ENCODE measurements around the gene SH2D5.

The SH2D5 gene

DNA sequence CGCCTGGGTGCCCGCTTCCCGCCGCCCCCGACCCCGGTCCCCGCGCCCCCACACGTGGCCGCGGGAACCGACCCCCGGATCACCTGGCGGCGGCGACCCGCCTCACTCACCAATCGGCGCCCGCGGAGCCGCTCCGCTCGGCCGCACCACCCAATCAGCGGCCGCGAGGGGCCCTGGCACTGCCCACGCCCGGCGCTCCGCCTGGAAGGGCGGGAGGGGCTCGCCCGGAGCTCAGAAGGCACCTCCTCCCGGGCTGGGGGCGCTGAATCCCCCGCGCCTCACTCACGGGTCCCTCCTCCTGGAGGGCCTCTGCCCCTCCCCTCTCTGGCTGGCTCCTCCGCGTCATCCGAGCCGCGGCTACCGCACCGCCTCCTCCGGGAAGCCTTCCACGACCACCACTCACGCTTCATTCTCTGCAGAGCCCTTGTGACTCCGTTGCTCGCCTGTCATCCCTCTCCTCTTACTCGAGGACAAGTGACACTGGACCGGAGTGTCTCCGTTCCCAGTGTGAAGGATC lies 374 bp downstream of the SH2D5 start:
- Histone ChIP-seq H3K36me3 (ENCODE audit: control insufficient read depth, insufficient read depth, low read length) (no peaks in the 10 kb centered on the region), H2AFZ (peak overlapping the region; percentile 76), H3K4me2 (ENCODE audit: low read length) (peak overlapping the region; percentile 90), H3K27ac (no peak overlapping the region), H3K9me3 (ENCODE audit: control insufficient read depth, low read length) (no peaks in the 10 kb centered on the region), H3K4me3 (ENCODE audit: low read depth, low read length) (peak overlapping the region; percentile 57), H3K9ac (no peak overlapping the region), H3K79me2 (no peaks in the 10 kb centered on the region), H3K4me1 (no peaks in the 10 kb centered on the region), H3K27me3 (ENCODE audit: control insufficient read depth, insufficient read depth, low read length) (no peaks in the 10 kb centered on the region)
- TF ChIP-seq, protein P1, sequence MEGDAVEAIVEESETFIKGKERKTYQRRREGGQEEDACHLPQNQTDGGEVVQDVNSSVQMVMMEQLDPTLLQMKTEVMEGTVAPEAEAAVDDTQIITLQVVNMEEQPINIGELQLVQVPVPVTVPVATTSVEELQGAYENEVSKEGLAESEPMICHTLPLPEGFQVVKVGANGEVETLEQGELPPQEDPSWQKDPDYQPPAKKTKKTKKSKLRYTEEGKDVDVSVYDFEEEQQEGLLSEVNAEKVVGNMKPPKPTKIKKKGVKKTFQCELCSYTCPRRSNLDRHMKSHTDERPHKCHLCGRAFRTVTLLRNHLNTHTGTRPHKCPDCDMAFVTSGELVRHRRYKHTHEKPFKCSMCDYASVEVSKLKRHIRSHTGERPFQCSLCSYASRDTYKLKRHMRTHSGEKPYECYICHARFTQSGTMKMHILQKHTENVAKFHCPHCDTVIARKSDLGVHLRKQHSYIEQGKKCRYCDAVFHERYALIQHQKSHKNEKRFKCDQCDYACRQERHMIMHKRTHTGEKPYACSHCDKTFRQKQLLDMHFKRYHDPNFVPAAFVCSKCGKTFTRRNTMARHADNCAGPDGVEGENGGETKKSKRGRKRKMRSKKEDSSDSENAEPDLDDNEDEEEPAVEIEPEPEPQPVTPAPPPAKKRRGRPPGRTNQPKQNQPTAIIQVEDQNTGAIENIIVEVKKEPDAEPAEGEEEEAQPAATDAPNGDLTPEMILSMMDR (IDR thresholded peaks at IDR 0.05), result no peak

DNA sequence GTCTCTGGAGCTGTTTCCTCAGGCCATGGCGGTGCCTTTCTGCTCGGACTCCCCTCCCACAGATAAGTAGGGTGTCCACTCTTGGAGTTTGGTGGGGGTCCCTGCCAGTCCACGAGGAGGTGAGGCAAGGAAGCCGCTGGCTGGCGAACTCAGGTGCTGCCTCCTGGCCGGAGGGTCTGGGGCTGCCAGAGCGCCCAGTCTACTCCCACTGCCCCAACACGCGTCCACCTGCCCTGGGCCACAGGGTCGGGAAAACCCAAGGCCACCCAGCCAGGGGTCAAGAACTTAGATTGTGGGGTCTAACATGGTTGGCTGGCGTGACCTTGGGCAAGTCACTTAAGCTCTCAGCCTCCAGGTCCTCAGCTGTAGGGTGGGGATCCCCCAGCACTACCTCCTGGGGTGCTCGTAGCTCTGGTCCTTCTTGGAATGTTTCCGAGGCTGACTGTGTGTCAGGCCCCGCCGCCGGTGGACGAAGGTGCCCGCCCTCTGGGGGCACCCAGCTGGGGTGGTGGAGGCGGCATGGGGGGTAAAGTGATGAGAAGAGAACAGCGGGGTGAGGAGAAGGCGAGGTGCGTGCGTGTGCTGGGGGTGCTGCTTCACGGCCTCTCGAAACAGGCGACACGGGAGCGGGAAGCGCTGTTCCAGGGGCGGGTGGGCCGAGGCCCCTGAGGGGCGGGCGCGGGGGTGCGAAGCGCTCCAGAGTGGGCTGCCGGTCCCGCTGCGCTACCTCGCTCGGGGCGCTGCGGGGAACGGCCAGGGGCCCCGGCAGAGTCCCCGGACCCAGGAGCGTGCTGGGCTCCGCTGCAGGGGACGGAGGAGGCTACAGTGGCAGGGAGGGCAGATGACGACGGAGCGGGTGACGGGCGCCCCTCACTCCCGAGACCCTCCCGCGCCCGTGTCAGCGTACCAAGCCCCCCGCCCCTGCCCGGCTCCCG lies 1.2 kb downstream of the SH2D5 start:
- Histone ChIP-seq H3K4me3 (ENCODE audit: low read depth, low read length) (peak overlapping the region; percentile 57), H3K9ac (no peak overlapping the region), H3K79me2 (no peaks in the 10 kb centered on the region), H3K27me3 (ENCODE audit: control insufficient read depth, insufficient read depth, low read length) (no peaks in the 10 kb centered on the region), H3K4me2 (ENCODE audit: low read length) (peak overlapping the region; percentile 90), H3K4me1 (no peaks in the 10 kb centered on the region), H2AFZ (no peak overlapping the region), H3K9me3 (ENCODE audit: control insufficient read depth, low read length) (no peaks in the 10 kb centered on the region), H3K27ac (no peak overlapping the region), H3K36me3 (ENCODE audit: control insufficient read depth, insufficient read depth, low read length) (no peaks in the 10 kb centered on the region)
- TF ChIP-seq, protein P1 (IDR thresholded peaks at IDR 0.05), result no peak

DNA sequence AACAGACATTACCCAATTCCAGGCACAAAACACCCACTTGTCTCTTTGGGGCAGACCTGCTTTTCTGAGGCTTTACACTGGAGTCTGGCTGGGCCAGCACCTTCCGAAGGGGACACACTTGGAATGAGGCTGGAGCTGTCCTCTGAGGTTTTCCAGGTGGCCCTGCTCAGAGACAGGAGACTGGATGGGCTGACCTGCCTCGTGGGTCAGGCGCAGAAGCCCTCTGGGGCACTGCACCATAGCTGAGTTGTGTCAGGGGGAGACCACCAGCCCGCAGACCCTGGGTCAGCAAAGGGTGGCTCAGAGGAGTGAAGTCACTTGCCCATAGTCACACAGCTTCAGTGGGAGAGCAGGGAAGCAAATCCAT lies 1.8 kb downstream of the SH2D5 start:
- H3K79me2 ChIP-seq, result no peaks in the 10 kb centered on the region
- H3K27me3 ChIP-seq (ENCODE audit: control insufficient read depth, insufficient read depth, low read length), result no peaks in the 10 kb centered on the region
- H3K9me3 ChIP-seq (ENCODE audit: control insufficient read depth, low read length), result no peaks in the 10 kb centered on the region
- no peak overlapping the region for H3K4me2 ChIP-seq (ENCODE audit: low read length)
- TF ChIP-seq, protein P1 (IDR thresholded peaks at IDR 0.05), result no peak
- no peak overlapping the region for H2AFZ ChIP-seq
- no peaks in the 10 kb centered on the region for H3K4me1 ChIP-seq
- H3K36me3 ChIP-seq (ENCODE audit: control insufficient read depth, insufficient read depth, low read length), result no peaks in the 10 kb centered on the region
- no peak overlapping the region for H3K9ac ChIP-seq
- H3K27ac ChIP-seq, result no peak overlapping the region
- no peak overlapping the region for H3K4me3 ChIP-seq (ENCODE audit: low read depth, low read length)

DNA sequence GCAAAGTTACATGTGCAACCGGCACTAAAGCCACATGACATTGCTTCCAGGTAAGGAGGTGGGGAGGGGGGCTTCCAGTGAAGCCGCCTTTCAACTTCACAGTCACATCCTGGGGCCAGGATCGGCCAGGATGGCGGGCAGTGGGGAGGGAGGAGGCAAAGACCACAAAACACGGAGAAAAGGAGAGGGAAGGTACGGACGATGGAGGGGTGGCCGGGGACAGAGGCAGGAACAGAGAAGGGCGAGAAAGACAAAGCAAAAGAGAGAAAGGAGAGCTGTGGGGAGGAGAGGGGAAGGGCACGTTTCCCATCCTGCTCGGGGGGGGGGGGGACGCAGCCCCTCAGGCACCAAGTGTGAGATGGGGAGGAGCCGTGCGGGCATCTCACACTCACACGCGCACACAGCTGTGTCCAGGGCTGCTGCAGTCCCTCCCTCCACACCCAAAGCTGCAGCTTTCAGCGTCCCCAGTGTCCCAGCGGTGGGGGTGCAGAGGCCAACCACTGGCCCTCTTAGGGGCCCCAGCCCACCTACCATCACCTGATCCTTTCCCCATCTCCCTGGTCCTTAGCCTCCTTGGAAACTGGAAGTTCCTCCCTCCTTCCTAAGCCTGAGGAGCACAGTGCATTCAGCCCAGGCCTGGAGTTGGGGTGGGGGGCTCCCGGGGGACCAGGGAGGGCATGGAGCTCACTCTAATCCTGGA lies 2.4 kb downstream of the SH2D5 start:
- Histone ChIP-seq H3K4me1 (no peaks in the 10 kb centered on the region), H2AFZ (no peak overlapping the region), H3K27me3 (ENCODE audit: control insufficient read depth, insufficient read depth, low read length) (no peaks in the 10 kb centered on the region), H3K36me3 (ENCODE audit: control insufficient read depth, insufficient read depth, low read length) (no peaks in the 10 kb centered on the region), H3K9ac (no peak overlapping the region), H3K4me2 (ENCODE audit: low read length) (no peak overlapping the region), H3K79me2 (no peaks in the 10 kb centered on the region), H3K27ac (no peak overlapping the region), H3K4me3 (ENCODE audit: low read depth, low read length) (no peak overlapping the region), H3K9me3 (ENCODE audit: control insufficient read depth, low read length) (no peaks in the 10 kb centered on the region)
- TF ChIP-seq, protein P1 (IDR thresholded peaks at IDR 0.05), result no peak

Measured in parathyroid adenoma (tissue), 2 donors.